GM12891 (cell line): ENCODE measurements around the gene COL19A1.

Experiments used
- PAX5 ChIP-seq: IDR thresholded peaks from 2 replicates; pipeline ENCODE4 v1.6.1; 2011; ENCODE audit warnings: low read length, moderate library complexity, mild to moderate bottlenecking; ENCODE audit not compliant: insufficient read depth, severe bottlenecking
- POLR2A ChIP-seq: IDR thresholded peaks from 2 replicates; pipeline ENCODE4 v1.6.1; 2011; ENCODE audit warnings: low read depth, low read length, control low read depth
- POLR2AphosphoS5 ChIP-seq: IDR thresholded peaks from 2 replicates; pipeline ENCODE4 v1.6.1; 2011; ENCODE audit warnings: low read depth, low read length, control low read depth
- POU2F2 ChIP-seq: IDR thresholded peaks from 2 replicates; pipeline ENCODE4 v1.6.1; 2011; ENCODE audit warnings: low read depth, mild to moderate bottlenecking, control low read depth, low read length, moderate library complexity
- SPI1 ChIP-seq: IDR thresholded peaks from 2 replicates; pipeline ENCODE4 v1.6.1; 2011; ENCODE audit warnings: low read depth, low read length, control low read depth
- TAF1 ChIP-seq: IDR thresholded peaks from 2 replicates; pipeline ENCODE4 v1.6.1; 2011; ENCODE audit warnings: low read depth, low read length, control low read depth

- TF ChIP-seq POLR2AphosphoS5 = no peak
- TF ChIP-seq POLR2A = no peak
- TF ChIP-seq TAF1 = no peak
- no peak for TF ChIP-seq SPI1
- TF ChIP-seq POU2F2 = no peak
- no peak for TF ChIP-seq PAX5
Observed at GRCh38 chr6:69948479-69949114, 82.2 kb downstream of the COL19A1 start.
